Measurements from ENCODE around the gene DUSP14. TPM values are rescaled to one million over a fixed set of nuclear protein-coding genes. Genes with fewer than 3 reads are reported as not detected.

The DUSP14 gene
- total and polyA plus RNA-seq, 2 experiments from 2014 or later: 36.7 to 38.7 TPM

DNA sequence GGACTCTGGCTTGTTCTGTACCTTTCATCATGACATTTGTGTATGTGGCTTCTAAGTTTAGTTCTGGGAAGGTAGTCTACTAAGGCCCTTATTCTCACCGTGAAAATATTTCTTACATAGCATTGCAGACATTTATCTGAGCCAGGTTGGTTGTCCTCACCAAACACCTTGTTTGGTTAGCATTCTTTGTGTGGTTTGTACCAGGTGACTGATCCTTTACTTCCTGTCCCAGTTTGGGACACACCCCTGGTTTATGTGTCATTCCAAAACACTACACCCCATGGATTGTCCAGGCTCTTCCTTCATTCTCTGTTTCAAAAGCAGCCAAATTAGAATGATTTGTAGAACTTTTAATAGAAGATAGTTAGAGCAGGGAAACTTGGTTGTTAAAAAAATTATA lies 23.2 kb upstream of the DUSP14 start (continued):
- TF ChIP-seq, protein P1, sequence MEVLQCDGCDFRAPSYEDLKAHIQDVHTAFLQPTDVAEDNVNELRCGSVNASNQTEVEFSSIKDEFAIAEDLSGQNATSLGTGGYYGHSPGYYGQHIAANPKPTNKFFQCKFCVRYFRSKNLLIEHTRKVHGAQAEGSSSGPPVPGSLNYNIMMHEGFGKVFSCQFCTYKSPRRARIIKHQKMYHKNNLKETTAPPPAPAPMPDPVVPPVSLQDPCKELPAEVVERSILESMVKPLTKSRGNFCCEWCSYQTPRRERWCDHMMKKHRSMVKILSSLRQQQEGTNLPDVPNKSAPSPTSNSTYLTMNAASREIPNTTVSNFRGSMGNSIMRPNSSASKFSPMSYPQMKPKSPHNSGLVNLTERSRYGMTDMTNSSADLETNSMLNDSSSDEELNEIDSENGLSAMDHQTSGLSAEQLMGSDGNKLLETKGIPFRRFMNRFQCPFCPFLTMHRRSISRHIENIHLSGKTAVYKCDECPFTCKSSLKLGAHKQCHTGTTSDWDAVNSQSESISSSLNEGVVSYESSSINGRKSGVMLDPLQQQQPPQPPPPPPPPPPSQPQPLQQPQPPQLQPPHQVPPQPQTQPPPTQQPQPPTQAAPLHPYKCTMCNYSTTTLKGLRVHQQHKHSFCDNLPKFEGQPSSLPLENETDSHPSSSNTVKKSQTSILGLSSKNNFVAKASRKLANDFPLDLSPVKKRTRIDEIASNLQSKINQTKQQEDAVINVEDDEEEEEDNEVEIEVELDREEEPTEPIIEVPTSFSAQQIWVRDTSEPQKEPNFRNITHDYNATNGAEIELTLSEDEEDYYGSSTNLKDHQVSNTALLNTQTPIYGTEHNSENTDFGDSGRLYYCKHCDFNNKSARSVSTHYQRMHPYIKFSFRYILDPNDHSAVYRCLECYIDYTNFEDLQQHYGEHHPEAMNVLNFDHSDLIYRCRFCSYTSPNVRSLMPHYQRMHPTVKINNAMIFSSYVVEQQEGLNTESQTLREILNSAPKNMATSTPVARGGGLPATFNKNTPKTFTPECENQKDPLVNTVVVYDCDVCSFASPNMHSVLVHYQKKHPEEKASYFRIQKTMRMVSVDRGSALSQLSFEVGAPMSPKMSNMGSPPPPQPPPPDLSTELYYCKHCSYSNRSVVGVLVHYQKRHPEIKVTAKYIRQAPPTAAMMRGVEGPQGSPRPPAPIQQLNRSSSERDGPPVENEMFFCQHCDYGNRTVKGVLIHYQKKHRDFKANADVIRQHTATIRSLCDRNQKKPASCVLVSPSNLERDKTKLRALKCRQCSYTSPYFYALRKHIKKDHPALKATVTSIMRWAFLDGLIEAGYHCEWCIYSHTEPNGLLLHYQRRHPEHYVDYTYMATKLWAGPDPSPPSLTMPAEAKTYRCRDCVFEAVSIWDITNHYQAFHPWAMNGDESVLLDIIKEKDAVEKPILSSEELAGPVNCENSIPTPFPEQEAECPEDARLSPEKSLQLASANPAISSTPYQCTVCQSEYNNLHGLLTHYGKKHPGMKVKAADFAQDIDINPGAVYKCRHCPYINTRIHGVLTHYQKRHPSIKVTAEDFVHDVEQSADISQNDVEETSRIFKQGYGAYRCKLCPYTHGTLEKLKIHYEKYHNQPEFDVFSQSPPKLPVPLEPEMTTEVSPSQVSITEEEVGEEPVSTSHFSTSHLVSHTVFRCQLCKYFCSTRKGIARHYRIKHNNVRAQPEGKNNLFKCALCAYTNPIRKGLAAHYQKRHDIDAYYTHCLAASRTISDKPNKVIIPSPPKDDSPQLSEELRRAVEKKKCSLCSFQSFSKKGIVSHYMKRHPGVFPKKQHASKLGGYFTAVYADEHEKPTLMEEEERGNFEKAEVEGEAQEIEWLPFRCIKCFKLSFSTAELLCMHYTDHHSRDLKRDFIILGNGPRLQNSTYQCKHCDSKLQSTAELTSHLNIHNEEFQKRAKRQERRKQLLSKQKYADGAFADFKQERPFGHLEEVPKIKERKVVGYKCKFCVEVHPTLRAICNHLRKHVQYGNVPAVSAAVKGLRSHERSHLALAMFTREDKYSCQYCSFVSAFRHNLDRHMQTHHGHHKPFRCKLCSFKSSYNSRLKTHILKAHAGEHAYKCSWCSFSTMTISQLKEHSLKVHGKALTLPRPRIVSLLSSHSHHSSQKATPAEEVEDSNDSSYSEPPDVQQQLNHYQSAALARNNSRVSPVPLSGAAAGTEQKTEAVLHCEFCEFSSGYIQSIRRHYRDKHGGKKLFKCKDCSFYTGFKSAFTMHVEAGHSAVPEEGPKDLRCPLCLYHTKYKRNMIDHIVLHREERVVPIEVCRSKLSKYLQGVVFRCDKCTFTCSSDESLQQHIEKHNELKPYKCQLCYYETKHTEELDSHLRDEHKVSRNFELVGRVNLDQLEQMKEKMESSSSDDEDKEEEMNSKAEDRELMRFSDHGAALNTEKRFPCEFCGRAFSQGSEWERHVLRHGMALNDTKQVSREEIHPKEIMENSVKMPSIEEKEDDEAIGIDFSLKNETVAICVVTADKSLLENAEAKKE (CRISPR knock-in tag; IDR thresholded peaks at IDR 0.05): no peak
- no peak for TF ChIP-seq CREB1 (CRISPR knock-in tag; IDR thresholded peaks at IDR 0.05; ENCODE audit: low read depth)
- TF ChIP-seq STAT1 (IDR thresholded peaks at IDR 0.05; ENCODE audit: unreplicated experiment): no peak
- no peak for TF ChIP-seq NANOG (IDR thresholded peaks at IDR 0.05; ENCODE audit: borderline replicate concordance)
- no peak for TF ChIP-seq POLR2AphosphoS5 (IDR thresholded peaks at IDR 0.05; ENCODE audit: low read depth)

GRCh38 chr17:37470181-37470580 lies 19.5 kb upstream of the DUSP14 start:
- H3K36me3 ChIP-seq (ENCODE audit: insufficient read depth): peaks cover 21% of the 10 kb centered on the region
- H3K27me3 ChIP-seq (ENCODE audit: insufficient read depth): no peaks in the 10 kb centered on the region
- H3K4me3 ChIP-seq: no peak overlapping the region
- no peaks in the 10 kb centered on the region for H3K4me1 ChIP-seq (ENCODE audit: insufficient read depth)
- ATAC-seq (no peak), DNase-seq (ENCODE audit: low spot score) (no peak)
- no peaks in the 10 kb centered on the region for H3K9me2 ChIP-seq (ENCODE audit: insufficient read depth)
- Mint-ChIP-seq H3K4me3 (no peak overlapping the region), H3K4me1 (no peaks in the 10 kb centered on the region), H3K36me3 (ENCODE audit: low read depth) (peaks cover 50% of the 10 kb centered on the region), H3K27ac (no peak overlapping the region), H3K9me3 (no peaks in the 10 kb centered on the region), H3K27me3 (ENCODE audit: insufficient read depth, low read depth, poor library complexity) (no peaks in the 10 kb centered on the region)
- H2AFZ ChIP-seq: no peak overlapping the region
- no peak overlapping the region for H3K4me2 ChIP-seq
- no peaks in the 10 kb centered on the region for H4K20me1 ChIP-seq (replicated peaks; ENCODE audit: insufficient read depth)
- H3K79me2 ChIP-seq (replicated peaks; ENCODE audit: insufficient read depth): no peaks in the 10 kb centered on the region
- 0 out of 2 replicates have a peak, but pooled peaks cover 3% of the 10 kb centered on the region for H3F3A ChIP-seq (replicated peaks; ENCODE audit: low read depth)
- H3K27ac ChIP-seq (ENCODE audit: low read depth): no peak overlapping the region
- no peak for TF ChIP-seq JUNB (IDR thresholded peaks at IDR 0.05; ENCODE audit: unreplicated experiment)
- no peak for TF ChIP-seq ETS1 (IDR thresholded peaks at IDR 0.05)
- TF ChIP-seq ZNF331 (CRISPR knock-in tag; IDR thresholded peaks at IDR 0.05; ENCODE audit: low read depth): no peak
- TF ChIP-seq CTCF (conservative IDR thresholded peaks at IDR 0.05; ENCODE audit: low read depth in 2 of 2): no peak

Data from GM23338 (cell line).